MM.1S (cell line): ENCODE results near the gene CHCHD3.

Experiments used
- CTCF ChIP-seq: fragments of 300-600 bp; sonication (generic); IDR thresholded peaks from 2 replicates; pipeline ENCODE4 v1.5.1; 2016; ENCODE audit warnings: antibody characterized with exemption, low read length, mixed read lengths
- EZH2 ChIP-seq: fragments of 300-600 bp; sonication (generic); optimal IDR thresholded peaks from 2 replicates; pipeline ENCODE3; 2017; ENCODE audit warnings: low read depth, mild to moderate bottlenecking, antibody characterized with exemption, low read length, mixed read lengths

GRCh38 chr7:132815130-132815529, 266.8 kb downstream of the CHCHD3 start:
- TF ChIP-seq CTCF (no peak), EZH2 (no peak)
